Stimulated activated CD4-positive, alpha-beta T cell treated with anti-CD3 and anti-CD28 coated beads, Interleukin-2, amount 100 ng/mL, for 48 hours (primary cell): Measurements from ENCODE around the gene ADCY2.

Experiments used
- DNase-seq, 2 donors: peaks; one replicate each; pipeline ENCODE4 v3.0.0-alpha.2; 2020

Gene ADCY2

DNA sequence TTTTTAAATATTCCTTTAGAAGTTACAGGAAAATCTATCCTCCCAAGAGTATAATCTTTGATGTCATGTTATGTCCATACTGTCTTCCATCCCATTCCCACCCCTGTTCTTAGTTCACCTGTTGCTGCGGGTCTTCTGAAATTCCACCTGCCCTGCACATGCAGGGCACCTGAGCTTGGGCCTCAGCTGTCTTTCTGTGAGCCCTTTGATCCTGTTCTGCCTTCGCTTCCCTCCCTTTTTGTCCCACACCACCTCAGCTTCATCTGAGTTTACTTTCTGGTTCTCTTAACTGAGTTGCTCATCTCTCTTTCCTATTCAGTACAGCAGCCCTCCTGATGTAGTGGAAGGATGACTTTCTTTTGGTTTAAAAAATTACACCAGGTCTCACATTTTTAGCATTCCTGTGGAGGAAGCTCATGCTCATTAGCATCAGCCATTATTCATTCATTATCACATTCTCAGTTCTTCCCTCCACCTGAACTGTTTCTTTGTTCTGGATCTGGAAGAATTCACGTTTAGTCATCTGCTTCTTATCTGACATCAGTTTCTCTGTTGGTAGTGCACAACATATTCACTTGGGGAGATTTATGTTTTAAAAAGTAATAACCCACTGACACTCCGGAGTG lies 211.0 kb downstream of the ADCY2 start:
- DNase-seq = no peak

DNA sequence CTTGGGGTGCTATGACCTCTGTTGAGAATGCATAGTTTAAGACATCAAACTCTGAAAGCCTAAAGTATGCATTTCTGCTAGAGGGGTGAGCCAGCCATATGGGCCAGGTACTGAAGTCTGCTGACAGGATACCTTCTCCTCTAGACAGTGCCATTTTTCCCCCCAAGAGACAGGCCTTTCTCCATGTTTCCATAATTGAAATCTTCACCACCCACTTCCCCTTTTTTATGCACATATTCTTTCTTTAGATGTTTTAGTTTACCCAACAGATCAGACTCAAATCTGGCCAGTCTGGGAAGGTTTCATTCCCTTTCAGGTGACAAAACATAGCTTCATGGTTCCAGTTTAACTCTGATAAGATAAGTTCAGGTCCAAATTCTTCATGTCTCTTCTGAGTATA lies 212.8 kb downstream of the ADCY2 start:
- no peak for DNase-seq

DNA sequence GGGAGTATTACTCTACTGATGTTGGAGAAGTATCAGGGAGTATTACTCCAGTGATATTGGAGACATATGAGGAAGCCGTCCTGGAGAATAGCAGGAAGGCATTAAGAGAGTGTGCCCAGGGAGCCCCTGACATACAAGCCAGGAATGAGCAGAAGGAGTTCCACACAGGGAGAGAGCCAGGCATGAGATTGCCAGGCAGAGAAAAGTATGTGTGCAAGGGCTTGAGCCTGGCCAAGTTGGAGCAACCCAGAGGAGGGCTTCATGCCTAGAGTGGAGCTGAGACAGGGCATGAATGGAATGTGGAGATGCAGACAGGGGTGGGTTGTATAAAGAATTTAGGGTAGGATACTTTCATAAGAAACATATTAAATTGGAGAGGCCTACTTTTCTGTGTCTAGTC lies 213.8 kb downstream of the ADCY2 start:
- no peak for DNase-seq

DNA sequence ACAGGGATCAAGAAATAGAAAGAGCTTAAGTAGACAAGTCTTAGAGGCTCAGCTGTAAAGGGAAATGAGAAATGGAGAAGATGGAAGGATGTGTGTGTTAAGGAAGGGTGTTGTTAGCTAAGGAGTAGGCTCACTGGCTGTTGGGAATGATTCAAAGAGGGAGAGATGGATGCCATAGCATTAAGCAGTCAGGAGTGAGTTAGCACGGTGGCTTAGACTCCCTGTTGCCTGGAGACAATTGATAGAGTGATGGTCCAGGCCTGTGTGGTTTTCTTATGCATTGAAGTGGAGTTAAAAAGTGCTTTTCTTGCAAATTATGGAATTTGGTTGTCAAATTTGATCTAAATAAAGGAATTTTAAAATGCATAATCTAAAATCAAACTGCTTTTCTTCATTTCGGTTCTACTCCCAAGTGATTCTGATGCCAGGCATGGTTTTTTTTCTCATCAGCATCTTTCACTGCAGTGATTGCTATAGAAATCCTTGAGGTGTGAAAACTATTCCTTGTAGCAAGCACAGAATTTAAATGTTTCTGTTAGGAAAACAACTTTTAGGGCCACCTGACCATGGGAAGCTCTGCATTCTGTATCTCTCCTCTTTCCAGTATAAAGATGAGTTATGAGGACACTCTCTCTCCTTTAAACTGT lies 214.7 kb downstream of the ADCY2 start:
- DNase-seq = no peak

DNA sequence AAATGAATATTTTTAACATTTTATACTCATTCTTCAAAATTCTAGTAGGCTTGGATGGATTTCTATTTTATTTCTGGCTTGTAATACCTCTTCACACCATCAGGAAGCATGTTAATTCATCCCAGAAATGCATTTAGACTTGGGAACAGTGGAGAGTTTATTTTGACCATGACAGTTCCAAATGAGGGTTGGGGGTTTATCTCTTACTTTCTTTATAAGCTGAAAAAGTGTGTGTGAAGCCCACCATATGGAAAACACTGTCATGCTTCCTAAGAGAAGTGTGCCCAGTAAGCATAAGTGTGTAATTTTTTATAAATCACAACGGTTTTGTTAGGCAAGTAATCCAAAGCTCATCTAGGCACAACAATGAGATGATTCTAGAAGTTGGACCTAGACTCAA lies 215.6 kb downstream of the ADCY2 start:
- DNase-seq = no peak

DNA sequence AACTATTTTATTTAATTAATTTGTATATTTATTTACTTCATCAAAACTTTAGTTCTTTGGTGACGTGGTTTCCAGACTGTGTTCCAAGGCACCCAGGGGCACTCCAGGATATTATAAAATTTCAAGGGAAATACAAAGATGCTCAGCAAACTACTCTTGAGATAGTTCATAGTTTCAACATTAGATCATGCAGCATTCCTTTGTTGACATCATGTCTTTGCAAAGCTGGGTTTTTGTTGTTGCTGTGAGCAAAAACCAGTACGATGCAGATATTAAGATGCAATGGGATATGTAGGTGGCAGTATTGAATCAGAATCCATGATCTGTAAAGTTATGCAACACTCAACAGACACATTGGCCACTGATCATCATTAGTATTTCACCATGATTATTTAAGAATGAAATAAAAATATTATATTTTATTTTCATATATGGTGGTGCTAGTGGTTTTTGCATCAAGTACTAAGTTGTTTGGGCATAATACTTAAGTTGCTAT lies 219.7 kb downstream of the ADCY2 start:
- DNase-seq = no peak

DNA sequence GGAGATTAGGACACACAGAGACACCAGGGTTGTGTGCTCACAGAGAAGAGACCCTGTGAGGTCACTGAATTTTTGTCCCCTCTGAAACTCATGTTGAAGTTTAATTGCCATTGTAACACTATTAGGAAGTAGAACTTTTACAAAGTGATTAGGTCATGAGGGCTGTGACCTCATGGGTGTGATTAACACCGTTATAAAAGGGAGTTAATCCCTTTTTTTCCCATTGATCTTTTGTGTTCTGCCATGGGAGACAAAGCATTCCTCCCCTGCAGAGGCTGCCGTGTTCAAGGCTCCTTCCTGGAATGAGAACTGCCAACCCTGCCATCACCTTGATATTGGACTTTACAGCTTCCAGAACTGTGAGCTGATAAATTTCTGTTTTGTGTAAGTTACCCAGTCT lies 221.0 kb downstream of the ADCY2 start:
- no peak for DNase-seq

DNA sequence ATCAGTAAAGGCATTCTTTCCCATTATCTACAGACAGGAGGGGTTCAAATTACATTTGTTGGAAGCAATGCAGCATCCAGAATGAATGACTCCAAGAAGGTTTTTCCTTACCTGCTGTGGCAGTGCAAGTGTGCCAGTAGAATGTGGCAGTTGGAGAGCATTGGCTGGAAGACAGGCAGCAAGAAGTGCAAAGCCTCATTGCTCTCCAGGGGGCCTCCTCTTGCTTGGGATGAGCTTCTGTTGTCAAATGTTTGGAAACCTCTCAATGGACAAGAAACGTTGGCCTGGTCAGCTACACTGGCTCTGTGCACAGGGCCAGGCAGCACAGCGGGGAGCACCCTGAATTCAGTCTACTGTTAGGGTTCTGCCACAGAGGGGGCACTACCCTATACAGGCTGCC lies 226.6 kb downstream of the ADCY2 start:
- no peak for DNase-seq

DNA sequence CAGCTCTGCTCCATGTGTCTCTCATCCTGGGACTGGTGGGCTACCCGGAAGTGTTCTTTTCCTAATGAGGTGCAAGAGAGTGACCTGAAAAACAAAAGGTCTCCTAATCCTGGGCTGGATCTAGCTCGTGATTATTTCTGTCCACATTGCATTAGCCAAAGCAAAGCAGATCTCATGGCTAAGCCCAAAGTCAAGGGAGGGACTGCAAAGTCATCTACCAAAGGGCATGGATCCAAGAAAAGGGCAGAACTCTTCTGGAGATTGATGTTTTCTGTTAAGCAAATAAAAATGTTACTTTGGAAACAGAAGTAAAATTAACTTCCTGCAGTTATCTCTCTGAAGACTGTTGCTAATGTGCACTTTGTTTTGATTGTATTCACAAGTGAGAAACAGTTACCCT lies 229.8 kb downstream of the ADCY2 start:
- no peak for DNase-seq

DNA sequence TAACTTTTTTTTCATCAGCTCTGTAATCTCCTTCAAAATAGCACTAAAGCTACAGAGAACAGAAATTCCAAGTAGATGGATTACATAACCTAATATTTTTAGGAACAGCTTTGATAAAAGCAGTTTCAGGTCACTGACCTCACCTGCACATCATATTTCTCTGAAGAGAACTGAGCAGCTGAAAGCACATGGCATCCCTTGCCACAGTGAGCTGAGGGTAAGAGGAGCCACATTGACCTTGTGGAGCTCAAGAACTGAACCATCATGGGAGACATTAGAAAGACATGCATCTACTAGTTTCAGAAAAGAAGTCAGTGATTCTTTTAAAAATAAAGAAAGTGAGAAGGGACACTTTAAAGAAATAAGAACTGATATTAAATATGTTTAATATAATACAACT lies 232.3 kb downstream of the ADCY2 start:
- DNase-seq = no peak

DNA sequence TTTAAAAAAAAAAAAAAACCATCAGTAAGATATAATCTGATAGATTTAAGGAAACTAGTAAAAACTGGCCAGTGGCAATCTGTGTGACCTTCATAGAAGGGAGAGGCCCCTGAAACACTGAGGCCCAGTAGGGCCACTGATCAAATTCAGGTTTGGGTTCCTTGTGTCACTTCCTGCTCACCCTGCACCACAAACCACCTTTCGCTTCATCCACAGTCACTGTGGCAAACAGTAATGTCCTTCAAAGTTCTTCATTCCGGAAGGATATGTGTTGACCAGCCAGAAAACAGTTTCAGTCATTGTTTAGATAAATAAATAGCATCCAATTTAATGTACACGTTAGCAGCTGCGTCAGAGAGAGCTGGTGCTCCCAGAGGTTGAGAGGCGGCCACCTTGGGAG lies 232.9 kb downstream of the ADCY2 start:
- no peak for DNase-seq

DNA sequence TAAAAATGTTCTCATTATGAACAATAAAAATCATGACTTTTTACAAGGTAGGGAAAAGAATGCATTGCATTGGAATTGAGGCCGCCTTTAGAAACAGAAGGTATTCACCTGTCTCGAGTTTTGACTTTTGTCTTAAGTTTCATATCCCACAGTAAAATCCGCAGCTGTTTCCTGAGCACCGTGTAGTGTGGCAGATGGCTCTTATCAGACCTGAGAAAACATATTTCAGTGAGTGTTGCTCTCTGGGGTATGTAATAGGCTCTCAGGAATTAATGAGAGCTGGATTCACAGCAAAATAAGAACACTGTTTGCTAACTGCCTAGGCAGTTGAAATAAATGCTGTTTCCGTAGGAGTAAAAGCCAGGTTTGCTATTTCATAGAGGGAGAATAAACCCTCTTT lies 233.6 kb downstream of the ADCY2 start:
- no peak for DNase-seq

DNA sequence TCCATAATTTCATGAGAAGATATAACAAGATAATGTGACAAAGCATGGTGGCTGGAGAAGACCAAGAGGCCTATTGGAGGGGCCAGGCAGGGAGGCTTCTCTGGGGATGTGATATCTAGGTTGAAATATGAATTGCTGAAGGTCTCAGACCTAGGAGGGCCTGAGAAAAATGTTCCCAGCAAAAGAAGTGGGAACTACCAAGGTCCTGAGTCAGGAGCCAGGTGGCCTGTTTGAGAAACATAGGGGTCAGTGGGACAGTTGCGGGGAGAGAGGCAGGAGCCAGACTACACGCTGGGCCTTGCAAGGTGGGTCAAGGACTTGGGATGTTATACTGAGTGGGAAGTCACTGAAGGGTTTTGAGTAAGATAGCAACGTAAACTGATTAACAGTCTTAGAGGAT lies 238.9 kb downstream of the ADCY2 start:
- DNase-seq = no peak

DNA sequence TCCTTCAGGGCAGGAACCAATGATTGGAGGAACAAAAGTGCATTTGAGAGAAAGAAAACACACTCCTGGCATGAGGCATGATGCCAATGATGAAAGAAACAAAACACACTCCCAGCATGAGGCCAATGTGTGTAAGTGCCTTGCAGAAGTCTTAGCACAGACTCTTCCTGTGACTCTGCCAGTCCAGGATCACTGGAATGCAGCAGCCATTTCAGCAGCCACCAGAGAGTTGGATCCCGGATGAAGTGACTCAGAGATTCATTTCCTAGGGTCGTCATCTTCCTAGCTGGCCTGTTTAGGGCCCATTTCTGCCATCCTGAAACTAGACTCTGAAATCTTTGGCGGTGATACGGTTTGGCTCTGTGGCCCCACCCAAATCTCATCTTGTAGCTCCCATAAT lies 242.5 kb downstream of the ADCY2 start:
- no peak for DNase-seq

DNA sequence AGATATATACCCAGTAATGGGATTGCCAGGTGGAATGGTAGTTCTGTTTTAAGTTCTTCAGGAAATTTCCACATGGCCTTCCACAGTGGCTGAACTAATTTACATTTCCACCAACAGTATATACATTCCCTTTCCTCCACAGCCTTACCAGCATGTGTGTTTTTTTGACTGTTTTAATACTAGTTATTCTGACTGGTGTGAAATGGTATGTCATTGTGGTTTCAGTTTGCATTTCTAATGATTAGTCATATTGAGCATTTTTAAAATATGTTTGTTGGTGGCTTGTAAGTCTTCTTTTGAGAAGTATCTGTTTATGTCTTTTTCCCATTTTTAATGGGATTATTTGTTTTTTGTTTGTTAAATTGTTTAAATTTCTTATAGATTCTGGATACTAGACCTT lies 246.1 kb downstream of the ADCY2 start:
- DNase-seq = no peak

DNA sequence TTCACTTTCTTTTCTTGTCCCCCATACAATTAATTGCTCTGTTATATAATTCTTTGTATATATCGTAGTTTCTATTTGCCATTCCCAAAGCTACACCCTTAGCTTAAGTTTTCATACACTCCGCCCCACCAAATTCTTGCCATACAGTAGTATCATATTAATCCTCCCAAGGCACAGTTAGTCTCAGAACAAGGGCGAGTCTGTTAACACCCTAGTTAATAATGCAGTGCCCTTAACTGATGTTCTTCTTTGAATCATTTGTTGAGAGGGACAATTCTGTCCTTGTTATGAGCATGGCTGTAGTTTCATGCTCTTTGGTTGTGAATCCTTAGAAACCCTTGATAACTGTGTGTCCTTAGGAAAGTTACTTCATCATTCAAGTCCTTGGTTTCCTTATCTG lies 248.8 kb downstream of the ADCY2 start:
- DNase-seq = no peak

DNA sequence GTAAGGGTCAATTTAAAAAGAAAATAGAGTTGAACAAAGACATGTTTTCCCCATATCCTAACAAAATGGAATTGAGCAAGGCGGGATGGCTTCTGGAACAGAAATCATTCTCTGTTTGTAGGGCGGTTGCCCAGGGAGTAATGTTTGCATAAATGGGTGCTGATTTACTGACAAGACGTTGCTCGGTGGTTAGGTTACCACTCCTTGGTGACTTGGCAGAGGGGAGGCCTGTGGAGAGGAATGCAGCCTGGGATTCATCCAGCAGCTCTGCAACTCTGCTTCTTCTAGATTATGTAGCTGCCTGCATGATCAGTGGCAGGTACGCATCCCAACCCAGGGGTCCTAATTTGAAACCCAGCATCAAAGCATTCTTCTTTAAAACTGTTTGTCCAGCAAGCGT lies 254.8 kb downstream of the ADCY2 start:
- DNase-seq = no peak

DNA sequence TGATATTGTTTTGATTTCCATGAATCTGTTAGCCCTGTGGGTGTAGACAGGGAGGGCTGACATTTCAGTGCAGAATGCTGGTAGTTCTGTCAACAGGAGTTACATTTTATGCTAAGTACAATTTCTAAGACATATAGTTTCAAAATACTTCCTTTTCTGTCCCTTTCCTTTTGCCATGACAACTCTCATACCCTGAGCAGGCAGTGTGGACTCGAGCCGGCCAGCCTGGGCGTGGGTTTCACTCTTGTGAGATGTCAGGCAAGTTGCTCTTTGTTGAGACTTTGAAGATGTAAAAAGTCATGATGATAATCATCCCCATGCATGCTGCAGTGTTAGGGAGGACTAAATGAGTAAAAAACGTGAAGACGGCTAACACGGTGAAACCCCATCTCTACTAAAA lies 257.1 kb downstream of the ADCY2 start:
- DNase-seq = no peak

DNA sequence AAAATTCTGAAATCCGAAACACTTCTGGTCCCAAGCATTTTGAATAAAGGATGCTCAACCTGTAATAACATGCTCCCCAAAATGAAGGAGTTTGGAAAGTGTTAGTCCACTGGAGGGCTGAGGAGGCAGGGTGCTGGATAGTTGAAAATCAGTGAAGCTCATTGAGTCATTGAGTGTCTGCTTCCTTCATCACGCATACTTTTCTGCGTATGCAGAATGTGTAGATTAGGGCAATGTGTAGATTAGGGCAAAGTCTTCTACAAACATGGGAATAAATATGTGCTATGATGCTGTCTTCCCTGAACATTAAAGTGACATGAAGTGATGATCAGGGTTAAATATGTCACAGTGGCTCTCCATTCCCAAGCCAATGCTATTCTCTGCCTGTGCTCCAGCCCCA lies 261.2 kb downstream of the ADCY2 start:
- no peak for DNase-seq

DNA sequence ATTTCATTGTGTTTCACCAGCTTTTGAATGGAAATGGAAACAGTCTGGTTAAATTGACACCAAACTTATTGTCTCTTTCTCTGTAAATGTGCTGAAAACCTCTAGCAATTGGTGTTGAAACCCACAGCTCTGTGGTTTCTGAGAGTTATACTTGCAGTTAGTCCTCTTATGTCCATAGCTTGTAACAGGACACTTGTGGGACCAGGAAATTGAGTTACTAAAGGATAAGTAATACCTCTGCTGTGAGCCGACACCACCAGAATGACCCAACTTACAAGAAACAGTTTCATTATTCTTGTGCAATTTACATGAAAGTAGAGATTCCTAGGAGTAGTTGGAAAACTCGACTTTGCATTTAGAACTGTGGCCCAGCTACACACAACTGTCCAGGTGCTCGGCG lies 263.5 kb downstream of the ADCY2 start:
- no peak for DNase-seq

DNA sequence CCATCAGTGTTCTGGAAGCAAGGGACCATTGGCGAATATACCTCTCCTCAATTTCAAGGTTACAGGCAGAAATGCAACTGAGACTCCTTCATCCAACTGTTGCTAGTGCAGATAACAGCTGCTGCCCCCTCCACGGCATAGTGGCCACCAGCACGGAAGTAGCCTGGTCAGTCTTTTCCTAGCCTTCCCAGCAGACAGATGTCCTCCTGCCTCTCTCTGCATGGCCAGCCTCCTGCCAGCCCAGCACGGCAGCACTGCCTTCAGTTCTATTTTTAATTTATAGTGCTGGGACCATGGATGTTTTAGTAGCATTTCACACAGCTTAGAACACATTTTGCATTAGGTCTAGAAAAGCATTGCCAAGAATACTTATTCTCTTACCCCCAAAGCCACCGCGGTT lies 266.4 kb downstream of the ADCY2 start:
- DNase-seq = no peak

DNA sequence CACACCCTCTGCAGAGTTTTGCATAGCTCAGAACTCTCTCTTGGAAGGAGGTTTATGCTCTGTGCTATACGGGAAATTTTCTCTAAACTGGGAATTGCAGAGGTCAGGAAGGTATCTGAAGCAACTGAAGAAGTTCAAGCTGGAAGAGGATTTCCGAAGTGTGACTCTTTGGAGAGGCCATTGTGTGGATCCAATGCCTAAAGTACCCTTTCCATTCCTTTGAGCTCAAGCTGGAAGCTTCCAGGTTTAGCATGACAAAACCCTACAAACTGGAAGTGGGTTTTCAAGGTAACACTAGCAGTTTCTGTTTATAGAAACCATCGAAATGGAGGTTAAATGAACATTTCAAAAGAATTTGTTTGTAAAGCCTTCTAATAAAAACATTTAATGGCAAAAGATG lies 267.9 kb downstream of the ADCY2 start:
- DNase-seq = no peak

DNA sequence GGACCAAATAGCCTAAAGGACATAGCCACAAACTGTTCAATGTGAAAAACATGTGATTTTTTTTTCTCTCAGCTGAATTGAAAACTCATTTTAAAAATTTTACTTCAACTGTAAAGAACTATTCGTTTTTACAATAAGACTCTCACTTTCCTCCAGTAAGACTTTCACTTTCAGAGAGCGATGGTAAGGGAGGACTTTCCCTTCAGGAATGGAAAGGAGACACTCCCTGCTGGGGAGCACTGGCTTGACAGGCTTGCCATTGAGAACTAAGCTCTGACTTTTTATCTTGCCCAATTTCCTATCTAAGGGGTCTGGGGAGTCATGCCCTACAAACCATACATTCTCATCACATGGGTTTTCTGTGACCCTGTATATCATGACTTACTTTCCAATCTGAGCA lies 268.3 kb downstream of the ADCY2 start:
- DNase-seq = no peak

DNA sequence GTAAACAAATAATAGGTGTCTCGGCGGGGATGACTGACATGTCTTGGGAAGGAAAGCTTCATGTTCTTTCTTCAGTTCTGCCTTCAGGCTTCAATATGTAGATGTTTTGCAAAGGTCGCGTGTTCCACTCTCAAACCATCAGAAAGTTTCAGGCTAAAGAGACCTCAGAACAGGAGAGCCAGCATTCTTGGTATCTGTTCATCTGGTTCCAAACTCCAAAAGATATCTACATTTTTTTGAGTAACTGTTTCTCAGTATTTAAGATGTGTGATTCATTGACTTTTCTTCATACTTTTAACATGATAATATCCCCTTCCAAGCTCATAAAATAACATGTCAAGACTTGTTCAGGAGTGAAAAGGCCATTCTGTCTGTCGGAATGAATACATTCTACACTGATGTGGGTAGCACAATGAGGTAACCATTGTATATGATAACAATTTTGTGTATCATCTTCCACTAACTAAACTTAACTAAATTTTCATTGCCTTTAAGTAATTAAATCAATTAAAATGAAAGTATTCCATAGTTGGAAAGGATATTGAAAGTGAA lies 271.4 kb downstream of the ADCY2 start:
- no peak for DNase-seq

DNA sequence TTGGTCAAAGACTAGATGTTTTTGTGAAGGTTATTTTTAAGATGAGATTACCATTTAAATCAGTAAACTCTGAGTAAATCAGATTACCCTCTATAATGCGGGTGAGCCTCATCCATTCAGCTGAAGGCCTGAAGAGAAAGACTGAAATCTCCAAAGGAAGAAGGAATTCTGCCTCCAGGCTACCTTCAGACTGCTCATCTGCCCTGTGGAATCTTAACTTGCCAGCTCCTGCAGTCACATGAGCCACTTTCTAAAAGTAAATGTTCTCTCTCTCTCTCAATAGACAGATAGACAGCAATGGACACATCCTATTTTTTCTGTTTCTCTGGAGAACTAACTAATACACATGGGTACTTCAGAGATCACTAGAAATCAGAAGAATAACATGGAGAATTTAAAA lies 272.2 kb downstream of the ADCY2 start:
- DNase-seq = no peak
